ENCODE data around the gene INPP5K. TPM values are rescaled to one million over a fixed set of nuclear protein-coding genes. Genes with fewer than 3 reads are reported as not detected.

The INPP5K gene
- total RNA-seq, 1 experiment from 2014 or later = 41.9 TPM

DNA sequence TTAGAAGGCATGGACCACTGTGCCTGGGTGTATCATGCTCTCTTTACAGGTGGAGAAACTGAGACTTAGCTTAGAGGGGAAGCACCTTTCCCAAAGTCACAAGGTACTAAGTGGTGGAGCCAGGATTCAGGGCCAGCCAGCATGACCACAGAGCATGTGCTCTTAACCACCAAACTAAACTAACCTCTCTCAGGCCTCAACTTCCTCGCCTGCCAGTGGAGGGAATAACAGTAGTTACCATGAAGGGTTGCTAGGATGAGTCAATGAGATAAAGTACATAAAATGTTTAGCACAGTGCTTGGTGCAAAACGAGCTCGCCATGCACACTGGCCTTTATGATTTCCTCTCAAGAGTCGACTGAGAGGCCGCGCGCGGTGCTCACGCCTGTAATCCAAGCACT, 17.5 kb downstream of the INPP5K start:
- ChIA-PET POLR2A (ENCODE audit: unreplicated experiment) (interaction anchor here (0.6 to 1.0 kb wide), 2 partner anchors 17 to 967 kb away, joined by 5 to 20 read pairs; no protein-coding TSS in a partner anchor), CTCF (no interaction called here)
- peak in 1 of 2 experiments; percentile 38 for DNase-seq
- BruUV-seq (replicated peaks) = no TSS peak
- TF ChIP-seq, protein P1, sequence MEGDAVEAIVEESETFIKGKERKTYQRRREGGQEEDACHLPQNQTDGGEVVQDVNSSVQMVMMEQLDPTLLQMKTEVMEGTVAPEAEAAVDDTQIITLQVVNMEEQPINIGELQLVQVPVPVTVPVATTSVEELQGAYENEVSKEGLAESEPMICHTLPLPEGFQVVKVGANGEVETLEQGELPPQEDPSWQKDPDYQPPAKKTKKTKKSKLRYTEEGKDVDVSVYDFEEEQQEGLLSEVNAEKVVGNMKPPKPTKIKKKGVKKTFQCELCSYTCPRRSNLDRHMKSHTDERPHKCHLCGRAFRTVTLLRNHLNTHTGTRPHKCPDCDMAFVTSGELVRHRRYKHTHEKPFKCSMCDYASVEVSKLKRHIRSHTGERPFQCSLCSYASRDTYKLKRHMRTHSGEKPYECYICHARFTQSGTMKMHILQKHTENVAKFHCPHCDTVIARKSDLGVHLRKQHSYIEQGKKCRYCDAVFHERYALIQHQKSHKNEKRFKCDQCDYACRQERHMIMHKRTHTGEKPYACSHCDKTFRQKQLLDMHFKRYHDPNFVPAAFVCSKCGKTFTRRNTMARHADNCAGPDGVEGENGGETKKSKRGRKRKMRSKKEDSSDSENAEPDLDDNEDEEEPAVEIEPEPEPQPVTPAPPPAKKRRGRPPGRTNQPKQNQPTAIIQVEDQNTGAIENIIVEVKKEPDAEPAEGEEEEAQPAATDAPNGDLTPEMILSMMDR (conservative IDR thresholded peaks at IDR 0.05) = no peak
- no peak for TF ChIP-seq EZH2 (IDR thresholded peaks at IDR 0.05; ENCODE audit: low read depth)
- intact Hi-C loops (cut with micrococcal nuclease; ENCODE audit: unreplicated experiment) = no loop called here
- Histone ChIP-seq H4K20me1 (ENCODE audit: insufficient read depth) (no peaks in the 10 kb centered on the region), H3K4me1 (replicated peaks; ENCODE audit: insufficient read depth) (no peaks in the 10 kb centered on the region), H3K27me3 (ENCODE audit: insufficient read depth, low read depth) (no peaks in the 10 kb centered on the region), H3K27ac (no peak overlapping the region), H3K9me2 (ENCODE audit: insufficient read depth) (no peaks in the 10 kb centered on the region), H3F3A (ENCODE audit: insufficient read depth, low read depth) (peaks cover 16% of the 10 kb centered on the region; the same call in 1 of the 2 replicates), H2AFZ (no peak overlapping the region), H3K79me2 (ENCODE audit: low read depth) (no peaks in the 10 kb centered on the region), H3K9me3 (ENCODE audit: insufficient read depth, low read depth) (no peaks in the 10 kb centered on the region), H3K4me2 (no peak overlapping the region), H3K36me3 (ENCODE audit: low read depth) (no peaks in the 10 kb centered on the region), H3K4me3 (no peak overlapping the region)

- Histone ChIP-seq H3K4me1 (replicated peaks; ENCODE audit: insufficient read depth) (no peaks in the 10 kb centered on the region), H3K27ac (no peak overlapping the region), H3K79me2 (ENCODE audit: low read depth) (no peaks in the 10 kb centered on the region), H3K9me2 (ENCODE audit: insufficient read depth) (no peaks in the 10 kb centered on the region), H3K27me3 (ENCODE audit: insufficient read depth, low read depth) (no peaks in the 10 kb centered on the region), H4K20me1 (ENCODE audit: insufficient read depth) (no peaks in the 10 kb centered on the region), H3K9me3 (ENCODE audit: insufficient read depth, low read depth) (no peaks in the 10 kb centered on the region), H3K4me3 (no peak overlapping the region), H2AFZ (no peak overlapping the region), H3K36me3 (ENCODE audit: low read depth) (no peaks in the 10 kb centered on the region), H3F3A (ENCODE audit: insufficient read depth, low read depth) (peaks cover 16% of the 10 kb centered on the region; the same call in 1 of the 2 replicates), H3K4me2 (no peak overlapping the region)
- ChIA-PET CTCF (no interaction called here), POLR2A (ENCODE audit: unreplicated experiment) (interaction anchor here (1.0 kb wide), 1 partner anchor 18 kb away, joined by 5 read pairs; no protein-coding TSS in a partner anchor)
- no TSS peak for BruUV-seq (replicated peaks)
- intact Hi-C loops (cut with micrococcal nuclease; ENCODE audit: unreplicated experiment) = no loop called here
- peak in 1 of 2 experiments; percentile 31 for DNase-seq
- TF ChIP-seq EZH2 (IDR thresholded peaks at IDR 0.05; ENCODE audit: low read depth) = no peak
- TF ChIP-seq, protein P1 (conservative IDR thresholded peaks at IDR 0.05) = no peak
Observed at GRCh38 chr17:1498233-1498632, 18.2 kb downstream of the INPP5K start.

GRCh38 chr17:1497831-1498230, 18.6 kb downstream of the INPP5K start:
- DNase-seq = no peak
- CTCF ChIA-PET = no interaction called here
- Histone ChIP-seq H2AFZ (no peak overlapping the region), H3K9me2 (ENCODE audit: insufficient read depth) (no peaks in the 10 kb centered on the region), H3K9me3 (ENCODE audit: insufficient read depth, low read depth) (no peaks in the 10 kb centered on the region), H3F3A (ENCODE audit: insufficient read depth, low read depth) (peaks cover 16% of the 10 kb centered on the region; the same call in 1 of the 2 replicates), H3K4me1 (replicated peaks; ENCODE audit: insufficient read depth) (no peaks in the 10 kb centered on the region), H3K4me3 (no peak overlapping the region), H3K79me2 (ENCODE audit: low read depth) (no peaks in the 10 kb centered on the region), H3K27me3 (ENCODE audit: insufficient read depth, low read depth) (no peaks in the 10 kb centered on the region), H3K36me3 (ENCODE audit: low read depth) (no peaks in the 10 kb centered on the region), H3K27ac (no peak overlapping the region), H3K4me2 (no peak overlapping the region), H4K20me1 (ENCODE audit: insufficient read depth) (no peaks in the 10 kb centered on the region)
- BruUV-seq (replicated peaks) = no TSS peak
- TF ChIP-seq EZH2 (IDR thresholded peaks at IDR 0.05; ENCODE audit: low read depth) = no peak
- TF ChIP-seq, protein P1 (conservative IDR thresholded peaks at IDR 0.05) = no peak
- POLR2A ChIA-PET (ENCODE audit: unreplicated experiment) = interaction anchor here (1.0 kb wide), 1 partner anchor 18 kb away, joined by 5 read pairs; no protein-coding TSS in a partner anchor
- intact Hi-C loops (cut with micrococcal nuclease; ENCODE audit: unreplicated experiment) = no loop called here

Data from PC-9 (cell line).